Gastrocnemius medialis (tissue), 4 donors: Measurements from ENCODE around the gene KDM5B. TPM values are rescaled to one million over a fixed set of nuclear protein-coding genes. Genes with fewer than 3 reads are reported as not detected.

Experiments
- ATAC-seq, 2 donors: fragments of 150-250 bp; one replicate each; pipeline ENCODE4 v1.9.1; 2016
- DNase-seq, 2 donors: peaks; one replicate each; pipeline ENCODE4 v3.0.0-alpha.2; 2019
- H3K27ac ChIP-seq, 4 donors: fragments of 200-600 bp; sonication (generic); 1 replicate in 1 of 4; 2 replicates in 3 of 4; pipeline ENCODE4 v1.5.1; 2016 to 2018; ENCODE audit warnings: mild to moderate bottlenecking in 2 of 4, moderate library complexity in 1 of 4
- H3K27me3 ChIP-seq, 3 donors: fragments of 200-600 bp; sonication (generic) in 2 of 3; 1 replicate in 1 of 3; 2 replicates in 2 of 3; pipeline versions ENCODE4 v1.5.1 to v1.6.0; 2016 to 2019; ENCODE audit warnings: mild to moderate bottlenecking in 1 of 3, moderate library complexity in 1 of 3
- H3K36me3 ChIP-seq, 2 donors: fragments of 200-600 bp; sonication (generic) in 1 of 2; one replicate each; pipeline ENCODE4 v1.5.1; 2017 to 2018
- H3K4me1 ChIP-seq, 2 donors: fragments of 200-600 bp; sonication (generic) in 1 of 2; one replicate each; pipeline ENCODE4 v1.5.1; 2016 to 2017; ENCODE audit warnings: mild to moderate bottlenecking in 2 of 2
- H3K4me3 ChIP-seq, 4 donors: fragments of 200-600 bp; sonication (generic) in 3 of 4; 1 replicate in 1 of 4; 2 replicates in 3 of 4; pipeline ENCODE4 v1.5.1; 2016 to 2019; ENCODE audit warnings: mild to moderate bottlenecking in 2 of 4
- H3K9me3 ChIP-seq, 3 donors: fragments of 200-600 bp; sonication (generic) in 2 of 3; 1 replicate in 1 of 3; 2 replicates in 2 of 3; pipeline ENCODE4 v1.5.1; 2016 to 2019
- POLR2A ChIP-seq, 2 donors: fragments of 450-650 bp; IDR thresholded peaks; one replicate each; pipeline ENCODE4 v1.6.1; 2017; ENCODE audit warnings: antibody characterized with exemption in 2 of 2, mild to moderate bottlenecking in 2 of 2, moderate library complexity in 2 of 2
- in situ Hi-C, 4 donors: fragments of 200-750 bp; cut with MboI; loops; one replicate each; pipeline versions ENCODE4 v1.15.0 to v1.8.0; 2017; ENCODE audit warnings: low sequenced_read_pairs in 4 of 4
- intact Hi-C: fragments of 100-400 bp; cut with DNase I; formaldehyde crosslinking; loops from one replicate; pipeline ENCODE4 v1.15.1; 2023; ENCODE audit warnings: low total_unique reads
- total RNA-seq, 4 donors: library from RNA; depleted of rRNA; stranded (reverse); fragments of >200 nt; gene quantifications; one replicate each; pipeline versions ENCODE4 v1.1.0 to v1.2.3, GENCODE V29; 2016
- TF ChIP-seq, protein P1 (sequence below), 5 experiments: fragments of 450-650 bp in 3 of 5; fragments of 200-600 bp in 2 of 5; sonication (generic) in 2 of 5; IDR thresholded peaks in 4 of 5; conservative IDR thresholded peaks in 1 of 5; 1 replicate in 4 of 5; 2 replicates in 1 of 5; pipeline ENCODE4 v1.5.1; 2016 to 2019; ENCODE audit warnings: antibody characterized with exemption in 5 of 5, mild to moderate bottlenecking in 3 of 5, moderate library complexity in 3 of 5

Gene KDM5B
- total RNA-seq, 4 donors from 2014 or later: 10.7 to 17.1 (median 13.7) TPM

DNA sequence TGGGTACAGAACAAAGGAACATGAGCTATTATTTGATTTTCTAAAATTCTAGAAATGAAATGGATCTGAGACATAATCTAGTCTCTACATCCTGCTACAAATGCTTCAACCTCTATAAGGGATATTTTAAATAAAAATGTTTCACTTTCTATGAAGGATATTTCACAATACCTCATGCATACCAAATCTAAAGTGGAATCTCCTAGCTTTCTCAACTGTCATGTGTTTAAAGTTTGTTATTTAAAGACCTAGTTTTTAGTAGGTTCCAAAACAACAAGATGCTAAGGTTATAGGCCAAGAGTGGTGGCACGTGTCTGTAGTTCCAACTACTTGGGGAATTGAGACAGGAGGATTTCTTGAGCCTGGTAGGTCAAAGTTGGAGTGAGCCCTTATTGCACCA is 47.6 kb downstream of the KDM5B start:
- TF ChIP-seq, protein P1, sequence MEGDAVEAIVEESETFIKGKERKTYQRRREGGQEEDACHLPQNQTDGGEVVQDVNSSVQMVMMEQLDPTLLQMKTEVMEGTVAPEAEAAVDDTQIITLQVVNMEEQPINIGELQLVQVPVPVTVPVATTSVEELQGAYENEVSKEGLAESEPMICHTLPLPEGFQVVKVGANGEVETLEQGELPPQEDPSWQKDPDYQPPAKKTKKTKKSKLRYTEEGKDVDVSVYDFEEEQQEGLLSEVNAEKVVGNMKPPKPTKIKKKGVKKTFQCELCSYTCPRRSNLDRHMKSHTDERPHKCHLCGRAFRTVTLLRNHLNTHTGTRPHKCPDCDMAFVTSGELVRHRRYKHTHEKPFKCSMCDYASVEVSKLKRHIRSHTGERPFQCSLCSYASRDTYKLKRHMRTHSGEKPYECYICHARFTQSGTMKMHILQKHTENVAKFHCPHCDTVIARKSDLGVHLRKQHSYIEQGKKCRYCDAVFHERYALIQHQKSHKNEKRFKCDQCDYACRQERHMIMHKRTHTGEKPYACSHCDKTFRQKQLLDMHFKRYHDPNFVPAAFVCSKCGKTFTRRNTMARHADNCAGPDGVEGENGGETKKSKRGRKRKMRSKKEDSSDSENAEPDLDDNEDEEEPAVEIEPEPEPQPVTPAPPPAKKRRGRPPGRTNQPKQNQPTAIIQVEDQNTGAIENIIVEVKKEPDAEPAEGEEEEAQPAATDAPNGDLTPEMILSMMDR (IDR thresholded peaks at IDR 0.05 in 4 of 5, conservative IDR thresholded peaks at IDR 0.05 in 1 of 5): no peak
- TF ChIP-seq POLR2A (IDR thresholded peaks at IDR 0.05): no peak
- Histone ChIP-seq H3K9me3 (no peaks in the 10 kb centered on the region), H3K27ac (no peak overlapping the region), H3K4me3 (no peak overlapping the region), H3K27me3 (no peaks in the 10 kb centered on the region), H3K36me3 (peaks cover 4 to 79% of the 10 kb centered on the region in 2 donors), H3K4me1 (no peaks in the 10 kb centered on the region)
- DNase-seq: no peak
- in situ Hi-C loops (loop anchor here in 2 of 4 donors (25.0 kb wide), 1 partner anchor 227 kb away; no protein-coding TSS in a partner anchor), intact Hi-C loops (no loop called here)
- ATAC-seq: no peak

DNA sequence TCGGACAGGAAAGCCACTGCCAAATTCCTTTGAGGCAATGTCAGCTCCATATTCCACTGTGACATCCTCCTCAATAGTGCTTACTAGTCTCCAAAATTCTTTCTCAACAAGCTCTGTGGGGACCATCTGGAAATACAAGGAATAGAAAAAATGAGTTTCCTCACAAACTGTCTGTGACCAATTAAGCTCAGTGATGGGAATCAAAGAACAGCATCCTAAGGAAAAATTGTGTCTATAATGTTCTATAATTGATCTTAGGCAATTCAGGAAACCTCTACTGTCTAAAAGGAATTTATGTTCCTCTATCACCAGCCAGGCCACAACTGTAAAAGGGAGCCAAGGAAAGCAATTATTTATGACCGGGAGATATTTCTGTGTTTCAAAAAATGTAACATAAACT is 51.8 kb downstream of the KDM5B start:
- Histone ChIP-seq H3K27ac (no peak overlapping the region), H3K27me3 (no peaks in the 10 kb centered on the region), H3K4me1 (no peaks in the 10 kb centered on the region), H3K4me3 (no peak overlapping the region), H3K9me3 (no peaks in the 10 kb centered on the region), H3K36me3 (peaks cover 4 to 85% of the 10 kb centered on the region in 2 donors)
- DNase-seq (no peak), ATAC-seq (no peak)
- intact Hi-C loops: no loop called here
- in situ Hi-C loops: loop anchor here in 2 of 4 donors (25.0 kb wide), 1 partner anchor 231 kb away; no protein-coding TSS in a partner anchor
- TF ChIP-seq, protein P1 (IDR thresholded peaks at IDR 0.05 in 4 of 5, conservative IDR thresholded peaks at IDR 0.05 in 1 of 5): no peak
- TF ChIP-seq POLR2A (IDR thresholded peaks at IDR 0.05): no peak

DNA sequence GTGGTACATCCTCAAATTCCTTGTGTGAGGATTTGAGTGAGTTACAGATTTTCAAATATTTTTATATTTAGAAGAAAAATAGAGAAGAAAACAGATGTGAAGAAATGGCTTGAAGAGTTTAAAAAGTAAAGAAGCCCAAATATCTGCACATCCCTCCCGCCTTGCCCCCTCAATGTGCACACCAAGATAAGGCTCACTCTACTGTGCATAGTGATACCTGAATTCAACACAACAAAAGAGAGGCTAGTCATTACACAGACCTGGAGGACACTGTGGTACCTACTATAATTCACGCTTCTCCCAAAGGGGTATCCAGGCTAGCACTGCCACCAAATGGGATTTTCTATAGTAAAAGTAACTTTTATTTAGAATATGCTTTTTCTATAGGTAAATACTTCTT is 53.9 kb downstream of the KDM5B start:
- Histone ChIP-seq H3K36me3 (peaks cover 4 to 81% of the 10 kb centered on the region in 2 donors), H3K27me3 (no peaks in the 10 kb centered on the region), H3K9me3 (no peaks in the 10 kb centered on the region), H3K4me1 (no peaks in the 10 kb centered on the region), H3K4me3 (no peak overlapping the region), H3K27ac (no peak overlapping the region)
- DNase-seq (no peak), ATAC-seq (no peak)
- TF ChIP-seq, protein P1 (IDR thresholded peaks at IDR 0.05 in 4 of 5, conservative IDR thresholded peaks at IDR 0.05 in 1 of 5): no peak
- TF ChIP-seq POLR2A (IDR thresholded peaks at IDR 0.05): no peak
- intact Hi-C loops: no loop called here
- in situ Hi-C loops: loop anchor here in 2 of 4 donors (25.0 kb wide), 1 partner anchor 233 kb away; no protein-coding TSS in a partner anchor

DNA sequence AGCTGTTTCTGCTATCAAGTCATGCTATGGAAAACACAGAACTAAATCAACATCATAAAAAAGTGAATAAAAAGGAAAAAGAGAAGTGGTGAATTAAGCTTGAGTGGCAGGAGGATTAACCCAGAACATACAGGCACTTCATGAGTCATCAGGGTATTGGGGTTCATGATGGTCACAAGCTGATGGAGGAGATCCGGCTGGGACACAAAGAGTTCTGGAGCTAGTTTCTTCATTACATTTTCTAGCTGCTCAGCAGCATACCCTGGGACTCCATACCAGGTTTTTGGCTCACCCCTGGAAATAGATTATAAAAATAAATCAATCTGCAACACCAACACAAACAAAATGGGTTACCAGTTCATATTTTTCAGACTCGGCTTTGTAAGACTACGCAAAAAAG is 55.4 kb downstream of the KDM5B start:
- in situ Hi-C loops: loop anchor here in 2 of 4 donors (25.0 kb wide), 1 partner anchor 235 kb away; no protein-coding TSS in a partner anchor
- H3K36me3 ChIP-seq: peaks cover 0 to 80% of the 10 kb centered on the region in 2 donors
- intact Hi-C loops: no loop called here

More for the DNA sequence above, 55.4 kb downstream of the KDM5B start:
- DNase-seq (no peak), ATAC-seq (no peak)
- TF ChIP-seq, protein P1 (IDR thresholded peaks at IDR 0.05 in 4 of 5, conservative IDR thresholded peaks at IDR 0.05 in 1 of 5): no peak
- TF ChIP-seq POLR2A (IDR thresholded peaks at IDR 0.05): no peak
- Histone ChIP-seq H3K4me1 (no peaks in the 10 kb centered on the region), H3K27ac (no peak overlapping the region), H3K9me3 (no peaks in the 10 kb centered on the region), H3K27me3 (no peaks in the 10 kb centered on the region), H3K4me3 (no peak overlapping the region)
